NCI-H82 treated with DMSO at 0.1 percent for 48 hours (cell line): ENCODE results near the gene MAN1A1.

Source experiments
- DNase-seq: peaks from one replicate; lab custom pipeline; 2025; ENCODE audit not compliant: unreplicated experiment; lab: John Stamatoyannopoulos, UW

The MAN1A1 gene

GRCh38 chr6:119148825-119149525, 200.6 kb downstream of the MAN1A1 start:
- no peak for DNase-seq

- DNase-seq: peak; percentile 16
These were observed 201.3 kb downstream of the MAN1A1 start for GRCh38 chr6:119148098-119148824.

DNA sequence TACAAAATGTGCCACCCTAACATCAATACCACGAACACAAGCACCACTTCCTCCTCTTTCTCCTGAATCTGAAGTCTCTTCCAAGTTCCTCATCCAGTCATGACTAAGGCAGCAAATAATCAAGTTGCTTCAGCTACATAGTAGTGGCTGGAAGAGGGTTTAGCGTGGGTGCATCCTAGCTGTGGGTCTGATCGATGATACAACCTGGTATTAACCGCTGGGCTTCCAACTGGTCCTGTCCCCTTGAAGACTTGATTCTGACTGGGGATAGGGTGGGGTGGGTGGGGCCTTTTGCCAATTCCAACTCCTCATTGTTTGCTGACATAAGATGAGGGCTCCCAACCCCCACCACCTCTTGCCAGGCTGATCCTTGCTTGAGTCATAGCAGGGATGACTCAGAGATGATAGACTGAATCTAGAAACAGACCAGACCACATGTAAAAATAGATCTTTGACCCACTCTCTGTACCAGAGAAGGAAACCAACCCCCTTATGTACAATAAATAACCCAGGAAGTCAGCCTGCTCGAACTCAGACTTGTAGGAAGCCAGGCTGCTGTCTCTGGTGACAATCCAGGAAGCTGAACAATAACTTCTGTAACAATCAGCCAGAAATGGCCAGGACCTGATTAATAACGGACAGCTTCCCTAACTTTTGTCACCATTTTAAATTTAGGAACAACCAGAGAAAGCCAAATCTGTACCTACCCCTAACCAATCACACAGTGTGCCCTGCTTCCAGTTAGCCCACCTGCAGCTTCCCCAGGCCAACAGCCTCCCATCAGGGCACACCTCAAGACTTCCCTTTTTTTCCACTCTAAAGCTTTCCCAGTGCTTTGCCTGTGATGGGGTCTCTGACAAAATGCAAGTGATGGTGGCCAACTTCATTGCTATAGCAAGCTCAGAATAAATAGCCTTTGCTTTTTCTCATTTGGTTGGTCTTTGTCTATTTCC, 202.2 kb downstream of the MAN1A1 start:
- no peak for DNase-seq

GRCh38 chr6:119145111-119145510, 204.4 kb downstream of the MAN1A1 start:
- no peak for DNase-seq

- DNase-seq: peak; percentile 61
These were observed 206.9 kb downstream of the MAN1A1 start for GRCh38 chr6:119142637-119143036.

- no peak for DNase-seq
These were observed 207.5 kb downstream of the MAN1A1 start for GRCh38 chr6:119142041-119142440.

- DNase-seq: peak; percentile 55
These were observed 209.1 kb downstream of the MAN1A1 start for GRCh38 chr6:119140196-119141140.

- DNase-seq: no peak
These were observed 210.5 kb downstream of the MAN1A1 start for GRCh38 chr6:119138906-119139541.

GRCh38 chr6:119137194-119138072, 212.1 kb downstream of the MAN1A1 start:
- no peak for DNase-seq

DNA sequence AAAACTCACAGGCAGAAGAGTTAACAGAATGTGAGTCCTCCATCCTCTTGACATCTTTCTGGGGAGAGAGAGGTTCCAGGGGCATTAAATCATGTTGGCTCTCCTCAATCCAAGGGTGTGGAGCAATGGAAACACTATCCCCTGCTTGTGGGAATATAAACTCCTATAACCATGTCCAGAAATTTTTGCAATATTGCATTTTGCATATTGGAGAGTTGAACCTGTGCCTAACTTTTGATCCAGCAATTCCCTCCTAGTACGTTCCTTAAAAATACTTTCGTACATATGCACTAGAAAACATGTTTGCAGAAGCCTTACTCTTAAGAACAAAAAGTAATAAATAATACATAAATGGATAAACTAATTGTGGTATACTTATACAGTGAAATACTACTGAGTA, 214.8 kb downstream of the MAN1A1 start:
- DNase-seq: no peak

DNA sequence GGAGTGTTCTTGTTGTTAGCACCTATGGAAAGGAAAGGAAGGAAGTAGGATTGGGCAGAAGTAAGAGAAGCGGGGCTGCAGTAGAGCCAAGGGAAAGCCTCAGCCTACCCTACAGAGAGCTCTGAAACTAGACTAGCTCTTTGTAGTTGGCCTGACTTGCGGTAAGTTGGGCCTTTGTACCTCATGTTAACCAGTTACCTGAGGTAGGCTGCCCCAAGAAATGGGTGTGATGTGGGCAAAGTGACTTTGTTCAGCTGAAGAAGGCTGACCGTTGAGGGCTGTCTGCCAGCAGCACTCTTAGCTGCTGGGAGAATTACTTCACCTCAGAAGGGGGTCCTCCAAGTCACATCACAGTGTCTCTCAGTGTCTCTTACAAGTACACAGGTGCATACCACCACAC, 216.2 kb downstream of the MAN1A1 start:
- DNase-seq: no peak

GRCh38 chr6:119132261-119132981, 217.1 kb downstream of the MAN1A1 start:
- DNase-seq: peak; percentile 52

GRCh38 chr6:119129968-119130484, 219.5 kb downstream of the MAN1A1 start:
- no peak for DNase-seq

- peak; percentile 70 for DNase-seq
These were observed 220.2 kb downstream of the MAN1A1 start for GRCh38 chr6:119129148-119129967.

DNA sequence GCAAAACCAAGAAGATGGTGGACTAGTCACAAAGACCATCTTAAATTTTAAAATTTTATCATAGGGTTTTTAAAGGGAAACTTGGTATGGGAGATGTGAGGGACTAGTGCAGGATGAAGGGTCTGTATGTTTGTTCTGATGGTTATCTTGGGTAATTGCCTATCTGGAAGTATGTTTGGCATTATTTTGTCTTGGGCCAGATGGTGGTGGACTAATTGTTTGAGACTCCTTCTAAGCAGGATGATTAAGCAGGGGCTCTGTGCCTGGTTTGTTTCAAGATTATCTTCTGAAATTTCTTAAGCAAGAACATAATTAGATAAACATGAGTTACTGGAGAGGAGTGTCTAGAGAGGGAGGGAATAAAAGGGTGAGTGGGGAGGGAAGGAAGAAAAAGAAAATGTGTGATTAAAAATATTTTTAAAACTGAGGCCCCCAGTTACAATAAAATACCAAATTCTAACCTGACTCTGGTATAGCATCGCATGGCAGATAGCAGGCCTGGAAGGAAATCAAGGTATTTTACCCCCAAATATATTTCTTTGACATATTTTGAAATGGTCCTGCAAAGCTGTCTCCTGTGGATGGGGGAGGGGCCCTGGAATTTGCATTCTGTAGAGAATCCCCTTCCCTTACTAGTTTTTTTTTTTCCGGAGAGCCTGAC, 221.2 kb downstream of the MAN1A1 start:
- peak; percentile 98 for DNase-seq

GRCh38 chr6:119127627-119128026, 221.9 kb downstream of the MAN1A1 start:
- no peak for DNase-seq
